HG02885 (cell line): ENCODE data around the gene FBXL4.
A peak's percentile ranks its signal among the peaks of the same experiment; 100 is the strongest.

Source experiments
- ATAC-seq: cut with Tn5 transposase; IDR thresholded peaks from one replicate; pipeline ENCODE4 v1.9.1; 2021; ENCODE audit warnings: mild to moderate bottlenecking; ENCODE audit not compliant: unreplicated experiment, poor library complexity

Gene FBXL4

DNA sequence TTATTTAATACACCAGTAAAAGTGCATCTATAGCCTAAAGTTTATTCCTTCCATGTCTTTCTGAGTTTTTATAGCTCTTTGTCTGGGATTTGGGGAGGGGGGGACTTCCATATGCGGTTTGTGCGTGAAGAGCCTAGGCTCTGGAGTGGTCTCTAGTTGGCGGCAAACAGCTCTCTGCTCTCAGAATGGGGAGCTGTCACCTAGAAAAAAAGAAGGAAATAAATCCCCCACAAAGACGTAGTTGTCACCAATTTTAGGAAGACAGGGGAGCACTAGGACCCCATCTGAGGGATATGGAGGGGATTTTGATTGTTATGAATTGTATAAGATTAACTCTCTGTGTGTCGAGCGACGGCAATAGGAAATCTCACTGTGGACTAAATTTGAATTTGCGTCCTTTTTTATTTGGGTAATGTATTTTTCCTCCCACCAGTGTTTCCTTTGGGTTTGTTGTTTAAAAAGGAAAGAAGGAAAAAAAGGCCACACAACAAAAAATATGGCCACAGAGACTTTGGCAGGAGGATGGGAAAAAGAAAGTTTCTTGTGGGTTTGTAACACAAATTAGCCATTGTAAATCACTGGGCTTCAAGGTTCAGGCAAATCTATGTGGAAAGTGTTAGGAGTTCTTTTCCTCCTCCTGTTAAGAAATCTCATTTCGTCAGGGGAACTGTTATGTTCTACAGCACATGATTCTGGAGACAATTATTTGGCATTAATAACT lies 106.0 kb downstream of the FBXL4 start:
- ATAC-seq = no peak

- ATAC-seq = no peak
Measured at GRCh38 chr6:98840996-98841513, 106.7 kb downstream of the FBXL4 start.

DNA sequence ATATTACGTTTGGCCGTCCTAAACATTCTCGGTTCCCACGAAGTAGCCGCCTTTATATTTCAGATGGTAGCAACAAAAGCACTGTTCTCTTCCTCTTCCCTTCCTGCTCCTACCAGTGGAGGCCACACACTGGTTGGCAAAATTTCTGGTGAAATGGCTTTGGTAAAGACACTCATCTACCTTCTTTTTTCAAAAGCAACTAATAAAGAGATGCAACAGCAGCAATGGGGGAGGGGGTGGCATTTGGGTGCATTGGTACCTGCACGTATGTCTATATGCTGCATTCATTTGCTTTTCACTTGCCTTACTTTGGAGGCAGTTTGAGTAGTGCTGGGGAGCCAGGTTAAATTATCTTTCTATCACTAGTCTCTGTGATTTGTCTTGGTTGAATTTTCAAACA lies 107.4 kb downstream of the FBXL4 start:
- no peak for ATAC-seq

GRCh38 chr6:98839781-98840361 lies 107.9 kb downstream of the FBXL4 start:
- ATAC-seq = no peak

DNA sequence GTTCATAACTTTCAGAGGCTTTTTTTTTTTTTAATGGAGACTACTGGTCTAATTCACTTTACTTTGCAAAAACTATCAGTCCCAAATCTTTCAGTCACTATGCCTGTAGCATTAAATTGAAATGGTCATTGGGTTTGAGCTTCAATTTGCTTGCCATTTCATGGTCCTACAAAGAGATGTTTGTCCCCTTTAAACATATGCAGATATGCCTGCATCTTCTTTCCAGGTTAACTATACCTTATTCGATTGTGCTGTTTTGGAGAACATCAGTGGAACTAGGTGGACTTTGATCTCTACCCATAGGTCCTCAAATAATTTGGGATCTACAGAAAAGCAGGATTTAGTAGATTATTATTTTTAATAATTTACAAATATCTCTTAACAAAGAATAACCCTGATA lies 108.8 kb downstream of the FBXL4 start:
- ATAC-seq = no peak

- no peak for ATAC-seq
Measured at GRCh38 chr6:98838032-98838431, 109.7 kb downstream of the FBXL4 start.

DNA sequence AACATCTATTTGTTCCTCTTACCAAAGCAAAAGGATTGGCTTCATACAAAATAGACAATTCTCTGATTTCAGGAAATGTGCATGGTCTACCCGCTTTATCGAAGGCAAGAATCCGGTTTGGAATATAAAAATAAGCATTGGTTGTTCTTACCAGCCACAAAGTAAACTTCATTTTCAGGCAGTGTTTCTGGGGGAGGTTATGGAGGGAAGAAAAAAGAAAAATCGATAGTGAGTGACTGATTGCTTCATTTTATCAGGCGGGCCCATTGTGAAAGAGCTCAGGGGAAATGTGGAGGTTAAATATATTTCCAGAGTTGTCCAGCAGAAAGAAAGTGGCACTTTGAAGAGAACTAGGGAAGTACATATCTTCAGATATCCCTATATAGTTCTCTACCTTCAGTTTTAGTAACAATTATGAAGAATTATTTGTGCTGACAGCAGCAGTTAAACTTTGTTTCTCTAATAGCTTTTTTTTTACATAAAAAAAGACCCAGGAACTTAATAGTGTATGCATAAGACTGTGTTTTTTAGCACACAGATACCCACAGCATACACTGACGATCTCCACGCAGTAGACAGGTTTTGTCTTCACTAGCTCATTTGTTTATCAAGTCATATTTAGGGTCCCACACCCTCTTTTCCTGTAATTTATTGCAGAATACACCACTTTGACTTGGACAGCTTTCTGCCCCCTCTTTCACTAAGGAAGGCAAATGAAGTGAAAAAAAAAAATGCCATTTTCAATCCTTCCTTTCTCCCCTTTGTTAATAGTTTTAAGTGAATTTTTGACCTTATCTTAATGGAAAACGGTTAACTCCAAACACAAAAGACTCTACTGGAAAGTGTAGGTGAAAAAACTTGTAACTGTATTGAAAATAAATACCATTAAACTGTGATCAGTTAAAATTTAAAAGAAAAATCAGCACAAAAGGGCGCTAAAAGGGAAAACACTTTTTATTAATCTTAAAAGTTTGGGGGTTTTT lies 110.5 kb downstream of the FBXL4 start:
- no peak for ATAC-seq

GRCh38 chr6:98836025-98836961 lies 111.5 kb downstream of the FBXL4 start:
- no peak for ATAC-seq

DNA sequence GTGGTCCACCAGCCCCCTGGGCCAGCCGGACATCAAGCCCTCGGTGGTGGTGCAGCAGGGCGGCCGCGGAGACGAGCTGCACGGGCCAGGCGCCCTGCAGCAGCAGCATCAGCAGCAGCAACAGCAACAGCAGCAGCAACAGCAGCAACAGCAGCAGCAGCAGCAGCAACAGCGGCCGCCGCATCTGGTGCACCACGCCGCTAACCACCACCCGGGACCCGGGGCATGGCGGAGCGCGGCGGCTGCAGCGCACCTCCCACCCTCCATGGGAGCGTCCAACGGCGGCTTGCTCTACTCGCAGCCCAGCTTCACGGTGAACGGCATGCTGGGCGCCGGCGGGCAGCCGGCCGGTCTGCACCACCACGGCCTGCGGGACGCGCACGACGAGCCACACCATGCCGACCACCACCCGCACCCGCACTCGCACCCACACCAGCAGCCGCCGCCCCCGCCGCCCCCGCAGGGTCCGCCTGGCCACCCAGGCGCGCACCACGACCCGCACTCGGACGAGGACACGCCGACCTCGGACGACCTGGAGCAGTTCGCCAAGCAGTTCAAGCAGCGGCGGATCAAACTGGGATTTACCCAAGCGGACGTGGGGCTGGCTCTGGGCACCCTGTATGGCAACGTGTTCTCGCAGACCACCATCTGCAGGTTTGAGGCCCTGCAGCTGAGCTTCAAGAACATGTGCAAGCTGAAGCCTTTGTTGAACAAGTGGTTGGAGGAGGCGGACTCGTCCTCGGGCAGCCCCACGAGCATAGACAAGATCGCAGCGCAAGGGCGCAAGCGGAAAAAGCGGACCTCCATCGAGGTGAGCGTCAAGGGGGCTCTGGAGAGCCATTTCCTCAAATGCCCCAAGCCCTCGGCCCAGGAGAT lies 112.4 kb downstream of the FBXL4 start:
- no peak for ATAC-seq

GRCh38 chr6:98834060-98835031 lies 113.4 kb downstream of the FBXL4 start, which contains the start of gene POU3F2:
TSS of gene POU3F2 (plus strand) at chr6:98834574. CDS start at chr6:98834874, 300 bp downstream.
- peak; percentile 74 for ATAC-seq

DNA sequence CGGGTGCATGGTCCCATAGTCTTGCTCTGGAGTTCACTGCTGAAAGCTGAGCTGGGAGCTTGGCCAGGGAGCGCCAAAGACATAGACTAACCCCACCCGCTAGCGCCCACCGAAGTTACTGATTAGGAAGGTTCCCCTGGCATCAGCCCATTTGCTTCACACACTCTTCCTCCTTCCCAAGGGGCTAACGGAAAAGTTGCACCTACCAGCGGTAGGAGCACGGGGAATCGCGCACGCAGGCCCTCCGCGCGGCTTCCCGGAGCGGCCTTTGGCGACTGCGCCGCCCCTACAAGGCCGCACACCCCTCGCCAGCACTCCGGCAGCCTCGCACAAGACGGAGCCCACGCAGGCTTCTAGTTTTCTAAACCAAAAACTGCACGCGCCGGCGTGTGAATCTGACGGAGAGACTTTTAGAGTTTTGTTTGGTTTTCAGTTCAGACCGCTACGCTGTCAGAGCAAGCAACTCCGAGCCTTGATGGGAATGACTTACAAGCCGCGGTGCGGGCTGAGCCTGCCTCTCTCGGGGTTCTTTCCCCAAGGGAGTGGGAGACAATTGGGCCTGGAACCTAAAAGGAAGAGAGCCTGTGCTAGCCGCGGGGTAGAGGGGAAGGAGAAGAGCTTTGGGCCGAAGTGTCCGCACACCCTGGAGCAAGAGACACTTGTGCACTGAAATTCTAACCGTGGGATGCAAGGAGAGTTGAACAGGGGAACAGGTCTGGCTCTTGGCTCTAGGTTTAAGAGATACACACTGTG lies 114.3 kb downstream of the FBXL4 start:
- peak; percentile 20 for ATAC-seq

- peak; percentile 32 for ATAC-seq
Measured at GRCh38 chr6:98833057-98833306, 114.8 kb downstream of the FBXL4 start.

DNA sequence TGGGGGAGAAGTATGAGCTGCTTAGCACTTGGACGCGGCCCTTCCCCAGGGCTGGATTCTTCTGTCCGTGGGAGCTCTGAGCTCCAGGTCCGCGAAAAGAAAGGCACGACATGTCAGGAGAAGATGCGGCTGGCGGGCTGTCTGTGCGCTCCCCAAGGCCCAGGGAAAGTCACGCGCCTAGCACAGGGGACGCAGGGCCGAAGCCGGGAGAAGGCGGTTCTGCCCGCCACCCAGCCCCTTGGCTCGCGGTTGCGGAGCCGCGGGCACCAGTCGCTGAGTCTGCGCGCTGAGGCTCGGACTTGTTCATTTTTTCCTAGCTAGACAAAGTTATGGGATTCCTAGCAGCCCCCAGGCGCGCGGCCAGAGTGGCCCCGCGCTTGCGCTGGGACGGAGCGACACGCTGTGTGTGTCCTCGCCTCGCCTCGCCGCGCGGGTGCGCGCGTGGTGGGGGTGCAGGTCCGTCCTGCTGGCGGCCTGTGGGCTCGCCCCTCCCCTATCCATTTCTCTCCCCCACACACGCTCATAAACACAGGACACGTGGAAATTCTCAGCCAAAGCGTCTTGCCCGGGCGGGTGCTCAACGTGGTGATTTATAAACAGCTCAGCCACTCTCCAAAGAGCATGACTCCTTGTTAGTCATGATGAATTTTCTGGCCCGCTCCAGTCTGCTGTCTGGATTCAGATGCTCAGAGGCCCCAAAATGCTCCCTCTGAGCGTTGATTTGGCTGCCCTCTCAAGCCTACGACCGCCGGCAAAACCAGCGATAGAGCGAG lies 115.3 kb downstream of the FBXL4 start:
- no peak for ATAC-seq

DNA sequence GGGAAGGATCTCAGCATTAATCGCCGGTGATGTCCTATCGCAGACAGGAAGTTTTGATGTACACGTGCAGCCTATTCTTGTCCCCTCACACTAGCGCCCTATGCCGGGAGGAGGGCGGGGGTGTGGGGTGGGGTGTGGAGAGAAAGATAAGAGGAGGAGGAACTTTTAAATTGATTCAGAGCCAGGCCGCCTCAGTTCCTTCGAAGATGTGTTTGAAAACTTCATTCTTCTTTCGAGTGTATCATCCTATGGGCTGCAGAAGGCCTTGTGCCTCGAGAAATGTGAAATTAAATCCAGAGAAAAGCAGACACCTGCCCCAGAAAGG lies 115.8 kb downstream of the FBXL4 start:
- no peak for ATAC-seq

DNA sequence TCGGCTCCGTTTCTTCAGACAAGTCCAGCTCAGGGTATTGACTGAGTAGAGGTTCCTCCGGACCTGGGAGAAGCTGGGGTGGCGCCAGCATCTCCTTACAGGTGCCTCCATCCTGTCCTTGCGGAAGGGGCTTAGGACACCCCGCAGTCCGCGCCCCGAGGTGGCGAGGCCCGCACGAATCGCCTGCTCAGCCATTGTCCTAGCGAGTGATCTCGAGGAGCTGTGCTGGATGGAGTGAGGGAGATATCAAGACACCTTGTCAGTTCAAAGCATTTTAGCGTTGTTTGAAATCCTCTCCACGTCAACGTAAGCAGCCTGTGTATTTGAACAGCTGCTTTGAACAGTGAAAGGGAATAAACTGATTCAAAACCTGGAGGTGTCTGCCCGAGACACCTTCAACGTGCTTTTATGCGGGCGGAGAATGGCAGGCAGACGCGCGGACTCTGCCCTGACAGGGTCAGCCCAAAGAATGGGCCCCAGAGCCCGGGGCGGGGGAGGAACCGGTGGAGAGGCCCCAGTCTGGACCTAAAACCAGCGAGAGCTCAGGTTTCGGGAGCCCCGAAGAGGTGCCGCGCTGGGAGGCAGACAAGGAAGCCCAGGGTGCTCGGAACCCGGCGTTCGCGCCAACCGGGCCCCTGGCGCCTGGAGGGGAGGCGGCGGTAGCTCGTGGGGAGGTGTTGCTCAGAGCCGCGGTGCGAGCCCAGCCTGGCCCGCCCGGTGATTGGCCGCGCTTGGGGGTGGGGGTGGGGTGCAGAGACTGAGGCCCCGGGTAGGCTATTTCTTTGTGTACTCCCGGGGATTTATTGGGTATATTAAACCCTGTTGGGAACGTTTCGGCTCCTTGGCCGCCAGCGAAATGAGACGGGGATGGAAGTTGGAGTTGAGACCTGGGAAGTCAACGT lies 116.4 kb downstream of the FBXL4 start:
- no peak for ATAC-seq

GRCh38 chr6:98830146-98830545 lies 117.6 kb downstream of the FBXL4 start:
- ATAC-seq = no peak
